ENCODE measurements around the gene MID1IP1.

GRCh38 chrX:38854305-38854704 lies 53.0 kb downstream of the MID1IP1 start:
- no peak for TF ChIP-seq CTCF (IDR thresholded peaks at IDR 0.05)
- no peak for TF ChIP-seq POLR2A (IDR thresholded peaks at IDR 0.05)
